T-helper 17 cell (primary cell): ENCODE results near the gene B4GALT4. TPM values are rescaled to one million over a fixed set of nuclear protein-coding genes. Genes with fewer than 3 reads are reported as not detected.
"Not testable (repeated sequence)": the region's sequence is repeated elsewhere in the genome, so short reads cannot be mapped to it uniquely, and the experiment has no call there.

Experiments used
- ATAC-seq: fragments of 150-1000 bp; cut with Tn5 transposase; 2 replicates; pipeline ENCODE4 v1.10.0; 2021; ENCODE audit warnings: mild to moderate bottlenecking, moderate library complexity
- DNase-seq, 3 donors: peaks; one replicate each; pipeline versions ENCODE4 v3.0.0 to v3.0.0-alpha.2; 2020 to 2021
- H3K9me3 ChIP-seq: one replicate; pipeline ENCODE4 v1.7.0; 2013; ENCODE audit warnings: low read length, mild to moderate bottlenecking; ENCODE audit not compliant: control insufficient read depth, poor library complexity, severe bottlenecking
- H3K27ac Mint-ChIP-seq: one replicate; pipeline ENCODE4 v1.8.0; 2022; ENCODE audit warnings: mild to moderate bottlenecking, moderate library complexity, mixed read lengths
- H3K27me3 Mint-ChIP-seq: one replicate; pipeline ENCODE4 v1.8.0; 2022; ENCODE audit warnings: mixed read lengths
- H3K36me3 Mint-ChIP-seq: one replicate; pipeline ENCODE4 v1.8.0; 2022; ENCODE audit warnings: low read depth, mixed read lengths
- H3K4me1 Mint-ChIP-seq: one replicate; pipeline ENCODE4 v1.8.0; 2022; ENCODE audit warnings: mild to moderate bottlenecking, mixed read lengths
- H3K4me3 Mint-ChIP-seq: one replicate; pipeline ENCODE4 v1.8.0; 2022; ENCODE audit warnings: mild to moderate bottlenecking, moderate library complexity, mixed read lengths
- total RNA-seq, 4 donors: library from RNA in 2 of 4; stranded (reverse) in 2 of 4; gene quantifications; one replicate each; pipeline ENCODE4 v1.2.3 and lab custom pipeline; 2022 to 2026

B4GALT4 gene
- total RNA-seq, 2 donors from 2014 or later = 14.6 to 24.7 TPM

GRCh38 chr3:119175872-119176756 lies 64.6 kb downstream of the B4GALT4 start:
- Mint-ChIP-seq H3K4me3 (no peak overlapping the region), H3K36me3 (peaks cover 2% of the 10 kb centered on the region), H3K27ac (no peak overlapping the region), H3K4me1 (peaks cover 4% of the 10 kb centered on the region), H3K27me3 (peaks cover 38% of the 10 kb centered on the region)
- H3K9me3 ChIP-seq = no peaks in the 10 kb centered on the region
- ATAC-seq = no peak
- no peak for DNase-seq

GRCh38 chr3:119173325-119173724 lies 67.4 kb downstream of the B4GALT4 start, which contains the start of gene UPK1B:
Gene UPK1B (plus strand): TSS chr3:119173598. CDS start chr3:119186742, 13,144 bp downstream.
- Mint-ChIP-seq H3K36me3 (peaks cover 2% of the 10 kb centered on the region), H3K4me3 (no peak within 1 kb of the TSS), H3K27me3 (peaks cover 26% of the 10 kb centered on the region), H3K27ac (no peak within 1 kb of the TSS), H3K4me1 (peaks cover 4% of the 10 kb centered on the region)
- no peak for ATAC-seq
- H3K9me3 ChIP-seq = no peaks in the 10 kb centered on the region
- DNase-seq = no peak

DNA sequence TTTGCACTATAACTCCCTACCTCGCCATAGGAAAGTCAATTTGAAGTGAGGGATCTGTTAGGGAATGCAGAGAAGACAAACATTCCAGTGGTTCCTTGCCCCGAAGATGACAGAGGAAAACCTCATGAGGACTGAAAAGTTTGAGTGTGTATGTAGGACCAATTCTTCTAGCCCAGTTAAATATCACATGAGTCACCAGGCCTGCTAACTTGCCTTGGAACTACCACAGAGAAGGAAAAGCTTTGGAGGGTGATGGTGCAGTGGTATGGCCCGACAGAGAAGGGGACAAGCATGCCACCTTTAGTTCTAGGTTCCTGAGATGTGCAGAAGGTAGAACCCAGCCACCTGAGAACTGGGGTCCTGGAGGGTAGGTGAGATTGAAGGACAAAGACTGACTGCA lies 69.9 kb downstream of the B4GALT4 start:
- no peak overlapping the region for H3K4me3 Mint-ChIP-seq
- H3K4me1 Mint-ChIP-seq = peaks cover 4% of the 10 kb centered on the region
- DNase-seq = no peak
- no peaks in the 10 kb centered on the region for H3K36me3 Mint-ChIP-seq
- no peak for ATAC-seq
- peaks cover 9% of the 10 kb centered on the region for H3K27me3 Mint-ChIP-seq
- no peak overlapping the region for H3K27ac Mint-ChIP-seq
- no peaks in the 10 kb centered on the region for H3K9me3 ChIP-seq

DNA sequence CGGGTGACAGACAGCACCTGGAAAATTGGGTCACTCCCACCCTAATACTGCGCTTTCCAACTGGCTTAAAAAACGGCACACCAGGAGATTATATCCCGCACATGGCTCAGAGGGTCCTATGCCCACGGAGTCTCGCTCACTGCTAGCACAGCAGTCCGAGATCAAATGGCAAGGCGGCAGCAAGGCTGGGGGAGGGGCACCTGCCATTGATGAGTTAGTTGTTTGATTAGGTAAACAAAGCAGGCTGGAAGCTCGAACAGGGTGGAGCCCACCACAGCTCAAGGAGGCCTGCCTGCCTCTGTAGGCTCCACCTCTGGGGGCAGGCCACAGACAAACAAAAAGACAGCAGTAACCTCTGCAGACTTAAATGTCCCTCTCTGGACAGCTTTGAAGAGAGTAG lies 75.9 kb downstream of the B4GALT4 start:
- H3K9me3 ChIP-seq, ATAC-seq, H3K36me3 Mint-ChIP-seq, DNase-seq, H3K4me3 Mint-ChIP-seq, H3K4me1 Mint-ChIP-seq, H3K27ac Mint-ChIP-seq: not testable (repeated sequence)
- H3K27me3 Mint-ChIP-seq = peaks cover 37% of the 10 kb centered on the region

Other genes starting within 250 kb of the B4GALT4 start
- gene IGSF11, start 206.0 kb downstream of the B4GALT4 start, total RNA-seq = 1 to 10 TPM in 1 of 2 donors, not detected in 1; 1.6 TPM
- not detected for gene TEX55, start 94.7 kb downstream of the B4GALT4 start, total RNA-seq
- gene UPK1B, start 67.3 kb downstream of the B4GALT4 start, total RNA-seq = not detected
- gene ARHGAP31, start 53.5 kb upstream of the B4GALT4 start, total RNA-seq = 10 to 100 TPM; 11.4 to 11.8 TPM
- gene TMEM39A, start 222.7 kb upstream of the B4GALT4 start, total RNA-seq = 10 to 100 TPM; 65.8 to 70.6 TPM
- gene POGLUT1, start 228.1 kb upstream of the B4GALT4 start, total RNA-seq = 10 to 100 TPM; 26.3 to 27.3 TPM